Endodermal cell (in vitro differentiated cells): Measurements from ENCODE around the gene SLC6A13. TPM values are rescaled to one million over a fixed set of nuclear protein-coding genes. Genes with fewer than 3 reads are reported as not detected.

Source experiments
- DNase-seq: peaks from one replicate; pipeline ENCODE4 v3.0.0-alpha.2; 2017
- H3K27ac ChIP-seq: 2 replicates; pipeline ENCODE4 v1.5.1; 2013; ENCODE audit warnings: mild to moderate bottlenecking, low read depth, low read length, moderate library complexity
- H3K27me3 ChIP-seq: 2 replicates; pipeline ENCODE4 v1.6.1; 2013; ENCODE audit warnings: mild to moderate bottlenecking, low read length, moderate library complexity; ENCODE audit not compliant: insufficient read depth, control insufficient read depth, poor library complexity, severe bottlenecking
- H3K36me3 ChIP-seq: 2 replicates; pipeline ENCODE4 v1.7.0; 2013; ENCODE audit warnings: mild to moderate bottlenecking, low read length, moderate library complexity; ENCODE audit not compliant: control insufficient read depth, insufficient read depth
- H3K4me1 ChIP-seq: one replicate; pipeline ENCODE4 v1.7.0; 2013; ENCODE audit warnings: low read length; ENCODE audit not compliant: control insufficient read depth, insufficient read depth
- H3K4me3 ChIP-seq: 2 replicates; pipeline ENCODE4 v1.5.1; 2013; ENCODE audit warnings: mild to moderate bottlenecking, low read length, moderate library complexity
- H3K9ac ChIP-seq: 2 replicates; pipeline ENCODE4 v1.6.1; 2013; ENCODE audit warnings: mild to moderate bottlenecking, low read length, moderate library complexity; ENCODE audit not compliant: poor library complexity, severe bottlenecking; ENCODE audit errors: extremely low read depth
- H3K9me3 ChIP-seq: 2 replicates; pipeline ENCODE4 v1.6.1; 2013; ENCODE audit warnings: mild to moderate bottlenecking, low read length, moderate library complexity; ENCODE audit not compliant: control insufficient read depth
- H3K27ac Mint-ChIP-seq: 2 replicates; pipeline ENCODE4 v1.8.0; 2020; ENCODE audit warnings: mixed read lengths
- H3K27me3 Mint-ChIP-seq: 2 replicates; pipeline ENCODE4 v1.8.0; 2021; ENCODE audit warnings: mild to moderate bottlenecking, mixed read lengths; ENCODE audit not compliant: insufficient read depth
- H3K36me3 Mint-ChIP-seq: 2 replicates; pipeline ENCODE4 v1.8.0; 2020; ENCODE audit warnings: low read depth, mixed read lengths
- H3K4me1 Mint-ChIP-seq: 2 replicates; pipeline ENCODE4 v1.8.0; 2020; ENCODE audit warnings: mixed read lengths
- H3K4me3 Mint-ChIP-seq: 2 replicates; pipeline ENCODE4 v1.8.0; 2020; ENCODE audit warnings: mild to moderate bottlenecking, moderate library complexity, mixed read lengths
- H3K9me3 Mint-ChIP-seq: 2 replicates; pipeline ENCODE4 v1.8.0; 2020; ENCODE audit warnings: mild to moderate bottlenecking, mixed read lengths
- WGBS, 2 experiments: methylation state at CpG; one replicate each; pipeline versions ENCODE4 v1.1.5 to v1.1.7; 2013; ENCODE audit warnings: missing lambda C conversion rate in 2 of 2, mixed read lengths in 1 of 2; ENCODE audit not compliant: insufficient coverage in 1 of 2, insufficient read length in 1 of 2; 5-methylcytosine and 5-hydroxymethylcytosine counted together
- total RNA-seq, 2 donors: library from RNA; stranded (reverse); fragmentation: NEBNext Ultra II Directional in 1 of 2; extraction: Animal tissue kit (Norgen Biotek cat#: 25700) in 1 of 2; gene quantifications; 2 replicates in 1 of 2; 3 replicates in 1 of 2; pipeline ENCODE4 v1.2.1, GENCODE V29; 2021
- TF ChIP-seq, protein P1 (sequence below): fragments of 200-600 bp; sonication (generic); conservative IDR thresholded peaks from 2 replicates; pipeline ENCODE4 v1.5.0; 2021; ENCODE audit warnings: antibody characterized with exemption, mild to moderate bottlenecking

Gene SLC6A13
- total RNA-seq, 2 donors from 2014 or later, result 1.1 to 2.4 TPM

DNA sequence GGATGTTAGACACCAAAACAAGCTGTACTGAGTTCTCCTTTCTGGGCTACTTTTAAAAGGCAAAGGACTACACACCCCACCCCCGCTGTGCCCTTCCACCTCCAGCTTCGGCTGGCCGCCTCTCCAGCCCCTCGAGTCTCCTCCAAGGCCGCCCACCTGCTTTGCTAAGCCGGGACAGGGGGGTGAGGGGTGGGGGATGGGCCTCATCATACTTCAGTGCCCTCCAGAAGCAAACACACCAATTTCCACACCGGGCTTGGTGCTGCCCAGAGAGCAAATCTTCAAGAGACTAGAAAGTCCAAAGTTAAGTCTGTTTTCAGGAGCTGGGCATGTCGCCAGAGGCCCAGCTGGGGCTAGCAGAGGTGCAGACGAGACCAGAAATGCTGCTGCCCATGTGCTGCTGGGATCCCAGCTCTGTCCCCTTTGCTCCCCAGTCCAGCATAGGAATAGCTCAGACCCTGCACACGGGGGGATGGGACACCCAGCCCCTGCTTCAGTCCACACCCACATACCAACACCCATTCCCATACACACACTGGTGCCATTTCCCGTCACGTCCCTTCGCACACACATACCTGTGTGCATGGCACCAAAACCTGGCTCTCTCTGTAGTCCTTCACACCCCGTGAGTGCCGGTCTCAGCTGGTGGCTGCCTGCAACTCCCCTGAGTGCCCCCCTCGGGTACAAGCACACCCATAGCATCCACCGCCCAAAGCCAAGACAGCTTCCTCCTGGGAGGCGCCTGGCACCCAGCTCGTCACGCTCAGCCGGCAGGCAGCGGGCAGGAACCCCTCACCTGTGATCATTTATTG is 49.7 kb downstream of the SLC6A13 start:
- H3K36me3 ChIP-seq, result no peaks in the 10 kb centered on the region
- H3K27ac Mint-ChIP-seq, result no peak overlapping the region
- H3K4me1 ChIP-seq, result peaks cover 21% of the 10 kb centered on the region
- TF ChIP-seq, protein P1, sequence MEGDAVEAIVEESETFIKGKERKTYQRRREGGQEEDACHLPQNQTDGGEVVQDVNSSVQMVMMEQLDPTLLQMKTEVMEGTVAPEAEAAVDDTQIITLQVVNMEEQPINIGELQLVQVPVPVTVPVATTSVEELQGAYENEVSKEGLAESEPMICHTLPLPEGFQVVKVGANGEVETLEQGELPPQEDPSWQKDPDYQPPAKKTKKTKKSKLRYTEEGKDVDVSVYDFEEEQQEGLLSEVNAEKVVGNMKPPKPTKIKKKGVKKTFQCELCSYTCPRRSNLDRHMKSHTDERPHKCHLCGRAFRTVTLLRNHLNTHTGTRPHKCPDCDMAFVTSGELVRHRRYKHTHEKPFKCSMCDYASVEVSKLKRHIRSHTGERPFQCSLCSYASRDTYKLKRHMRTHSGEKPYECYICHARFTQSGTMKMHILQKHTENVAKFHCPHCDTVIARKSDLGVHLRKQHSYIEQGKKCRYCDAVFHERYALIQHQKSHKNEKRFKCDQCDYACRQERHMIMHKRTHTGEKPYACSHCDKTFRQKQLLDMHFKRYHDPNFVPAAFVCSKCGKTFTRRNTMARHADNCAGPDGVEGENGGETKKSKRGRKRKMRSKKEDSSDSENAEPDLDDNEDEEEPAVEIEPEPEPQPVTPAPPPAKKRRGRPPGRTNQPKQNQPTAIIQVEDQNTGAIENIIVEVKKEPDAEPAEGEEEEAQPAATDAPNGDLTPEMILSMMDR, result no peak
- H3K9me3 ChIP-seq, result no peaks in the 10 kb centered on the region
- no peaks in the 10 kb centered on the region for H3K9me3 Mint-ChIP-seq
- peaks cover 42% of the 10 kb centered on the region for H3K4me1 Mint-ChIP-seq
- H3K27ac ChIP-seq, result no peak overlapping the region
- no peak overlapping the region for H3K4me3 Mint-ChIP-seq
- peak overlapping the region; percentile 6 for H3K9ac ChIP-seq
- 72 to 90% methylated on average over 10 to 22 of the region's 22 CpGs for WGBS, 2 experiments
- no peak overlapping the region for H3K4me3 ChIP-seq
- H3K36me3 Mint-ChIP-seq, result no peaks in the 10 kb centered on the region
- H3K27me3 ChIP-seq, result peaks cover 55% of the 10 kb centered on the region
- no peak for DNase-seq
- H3K27me3 Mint-ChIP-seq, result peaks cover 91% of the 10 kb centered on the region

DNA sequence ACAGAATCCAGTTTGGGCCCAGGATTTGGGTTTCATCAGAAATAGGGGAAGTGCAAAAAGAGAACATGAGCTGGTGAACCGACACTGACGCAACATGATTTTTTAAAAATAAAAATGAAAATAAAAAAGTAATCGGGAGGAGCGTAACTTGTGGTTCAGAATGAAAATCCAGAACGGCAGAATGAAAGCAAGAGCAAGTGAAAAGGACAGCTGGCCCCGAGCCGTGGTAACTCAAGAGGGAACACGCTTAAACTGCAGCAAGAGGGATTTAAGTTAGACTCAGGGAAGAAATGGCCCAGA is 50.3 kb downstream of the SLC6A13 start:
- H3K27me3 Mint-ChIP-seq, result peaks cover 94% of the 10 kb centered on the region
- no peak for DNase-seq
- Histone ChIP-seq H3K9ac (peak overlapping the region; percentile 6), H3K4me3 (no peak overlapping the region), H3K36me3 (no peaks in the 10 kb centered on the region), H3K27me3 (peaks cover 55% of the 10 kb centered on the region), H3K4me1 (peaks cover 21% of the 10 kb centered on the region), H3K9me3 (no peaks in the 10 kb centered on the region), H3K27ac (no peak overlapping the region)
- WGBS, 2 experiments, result 76 to 83% methylated on average over 8 of the region's 8 CpGs
- no peaks in the 10 kb centered on the region for H3K9me3 Mint-ChIP-seq
- peaks cover 42% of the 10 kb centered on the region for H3K4me1 Mint-ChIP-seq
- H3K36me3 Mint-ChIP-seq, result no peaks in the 10 kb centered on the region
- TF ChIP-seq, protein P1, result no peak
- no peak overlapping the region for H3K4me3 Mint-ChIP-seq
- H3K27ac Mint-ChIP-seq, result no peak overlapping the region

DNA sequence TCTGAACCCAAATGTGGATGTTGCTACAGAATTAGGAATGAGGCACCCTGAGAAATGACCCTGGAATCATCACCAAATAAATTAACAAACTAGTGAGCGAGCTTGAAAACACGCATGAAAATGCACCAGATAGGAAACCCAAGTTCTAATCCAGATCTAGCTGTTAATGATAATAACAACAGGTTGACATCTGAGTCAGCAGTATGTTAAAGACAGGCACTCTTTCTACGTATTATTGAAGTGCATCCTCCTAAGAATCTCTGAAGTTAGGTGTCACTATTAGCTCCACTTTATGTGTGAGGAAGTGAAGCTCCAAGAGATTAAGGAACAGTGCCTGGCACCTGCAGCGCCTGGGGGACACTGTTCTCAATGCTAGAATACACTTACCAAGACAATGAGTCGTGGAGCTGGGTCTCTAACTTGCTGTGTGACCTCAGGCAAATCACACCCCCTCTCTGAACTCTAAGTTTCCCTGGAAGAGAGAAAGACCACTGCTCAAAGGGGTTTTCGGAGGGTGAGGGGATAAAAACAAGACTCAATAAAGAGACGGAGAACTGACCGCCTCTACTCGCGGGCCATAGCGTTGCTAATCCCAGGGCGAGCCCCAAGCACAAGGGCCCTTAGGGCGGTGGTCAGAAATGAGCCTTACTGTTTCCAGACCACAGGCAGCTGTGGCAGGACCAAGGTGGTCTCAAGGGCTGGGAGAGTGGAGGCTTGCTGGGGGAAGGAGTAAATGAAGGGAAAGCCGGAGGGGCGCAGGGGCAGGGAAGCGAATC is 50.8 kb downstream of the SLC6A13 start:
- no peaks in the 10 kb centered on the region for H3K36me3 Mint-ChIP-seq
- Histone ChIP-seq H3K9me3 (no peaks in the 10 kb centered on the region), H3K27ac (no peak overlapping the region), H3K4me1 (peaks cover 21% of the 10 kb centered on the region), H3K4me3 (no peak overlapping the region), H3K36me3 (no peaks in the 10 kb centered on the region), H3K27me3 (peaks cover 58% of the 10 kb centered on the region), H3K9ac (peak overlapping the region; percentile 6)
- no peak for DNase-seq
- H3K9me3 Mint-ChIP-seq, result no peaks in the 10 kb centered on the region
- peaks cover 42% of the 10 kb centered on the region for H3K4me1 Mint-ChIP-seq
- H3K27me3 Mint-ChIP-seq, result peaks cover 93% of the 10 kb centered on the region
- H3K4me3 Mint-ChIP-seq, result no peak overlapping the region
- WGBS, 2 experiments, result 68 to 78% methylated on average over 16 of the region's 16 CpGs
- TF ChIP-seq, protein P1, result no peak
- no peak overlapping the region for H3K27ac Mint-ChIP-seq
